Loucy (cell line): Measurements from ENCODE around the gene TOM1L2.

Experiments
- EZH2phosphoT487 ChIP-seq: fragments of 200-600 bp; IDR thresholded peaks from 2 replicates; pipeline ENCODE4 v1.6.1; 2018; ENCODE audit warnings: antibody characterized with exemption, mild to moderate bottlenecking, moderate library complexity, borderline replicate concordance
- TF ChIP-seq, protein P1 (sequence below): fragments of 200-600 bp; sonication (generic); conservative IDR thresholded peaks from 2 replicates; pipeline ENCODE4 v1.5.1; 2014; ENCODE audit warnings: mild to moderate bottlenecking, antibody characterized with exemption, low read length

- TF ChIP-seq, protein P1, sequence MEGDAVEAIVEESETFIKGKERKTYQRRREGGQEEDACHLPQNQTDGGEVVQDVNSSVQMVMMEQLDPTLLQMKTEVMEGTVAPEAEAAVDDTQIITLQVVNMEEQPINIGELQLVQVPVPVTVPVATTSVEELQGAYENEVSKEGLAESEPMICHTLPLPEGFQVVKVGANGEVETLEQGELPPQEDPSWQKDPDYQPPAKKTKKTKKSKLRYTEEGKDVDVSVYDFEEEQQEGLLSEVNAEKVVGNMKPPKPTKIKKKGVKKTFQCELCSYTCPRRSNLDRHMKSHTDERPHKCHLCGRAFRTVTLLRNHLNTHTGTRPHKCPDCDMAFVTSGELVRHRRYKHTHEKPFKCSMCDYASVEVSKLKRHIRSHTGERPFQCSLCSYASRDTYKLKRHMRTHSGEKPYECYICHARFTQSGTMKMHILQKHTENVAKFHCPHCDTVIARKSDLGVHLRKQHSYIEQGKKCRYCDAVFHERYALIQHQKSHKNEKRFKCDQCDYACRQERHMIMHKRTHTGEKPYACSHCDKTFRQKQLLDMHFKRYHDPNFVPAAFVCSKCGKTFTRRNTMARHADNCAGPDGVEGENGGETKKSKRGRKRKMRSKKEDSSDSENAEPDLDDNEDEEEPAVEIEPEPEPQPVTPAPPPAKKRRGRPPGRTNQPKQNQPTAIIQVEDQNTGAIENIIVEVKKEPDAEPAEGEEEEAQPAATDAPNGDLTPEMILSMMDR, result no peak
- TF ChIP-seq EZH2phosphoT487, result no peak
These were observed 39.1 kb upstream of the TOM1L2 start for GRCh38 chr17:18011286-18011685.
